ENCODE results near the gene NFATC1.

The NFATC1 gene

GRCh38 chr18:79424880-79425568 lies 29.3 kb downstream of the NFATC1 start:
- no peak for DNase-seq

GRCh38 chr18:79425569-79425886 lies 29.8 kb downstream of the NFATC1 start:
- DNase-seq: no peak

DNA sequence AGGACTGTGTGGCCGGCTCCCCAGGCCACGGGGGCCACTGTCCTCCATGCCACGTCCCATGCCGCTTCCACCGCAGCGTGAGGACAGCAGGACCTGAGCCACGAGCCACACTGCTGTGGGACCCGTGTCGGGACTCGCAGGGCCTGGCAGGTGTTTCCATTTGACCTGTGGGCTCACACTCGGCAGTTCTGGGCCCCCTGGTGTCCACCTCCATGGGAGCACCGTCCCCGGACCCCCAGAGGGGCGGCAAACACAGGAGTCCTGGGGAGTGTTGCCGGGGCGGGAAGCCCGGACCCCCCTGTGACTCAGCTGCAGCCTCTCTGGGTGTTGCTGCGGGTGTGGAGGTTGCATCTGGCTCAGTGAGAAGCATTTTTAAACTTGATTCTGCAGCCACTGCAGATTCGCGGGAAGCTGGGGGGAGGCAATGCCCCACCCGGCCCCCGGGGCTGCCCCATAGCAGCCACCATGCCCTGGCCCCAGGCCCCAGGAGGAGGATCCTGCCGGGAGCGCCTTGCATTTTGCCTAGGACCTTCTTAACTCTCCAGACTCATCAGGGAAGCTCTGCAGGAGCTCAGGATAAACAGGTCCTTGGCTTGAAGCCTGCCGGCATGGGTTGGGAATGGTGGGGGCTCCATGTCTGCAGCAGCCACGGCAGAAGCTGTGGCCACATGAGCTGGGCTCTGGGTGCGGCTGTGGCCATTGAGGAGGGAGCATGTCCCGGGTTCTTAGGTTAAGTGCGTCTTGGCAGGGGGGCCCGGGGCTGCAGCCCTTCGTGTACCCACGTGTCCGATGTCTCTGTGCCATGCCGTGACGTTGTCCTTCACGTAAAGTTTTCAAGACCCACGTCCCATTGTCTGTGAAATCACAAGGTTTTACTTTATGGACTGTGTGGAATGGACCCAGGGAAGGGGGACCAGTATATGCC lies 30.9 kb downstream of the NFATC1 start:
- DNase-seq: no peak

DNA sequence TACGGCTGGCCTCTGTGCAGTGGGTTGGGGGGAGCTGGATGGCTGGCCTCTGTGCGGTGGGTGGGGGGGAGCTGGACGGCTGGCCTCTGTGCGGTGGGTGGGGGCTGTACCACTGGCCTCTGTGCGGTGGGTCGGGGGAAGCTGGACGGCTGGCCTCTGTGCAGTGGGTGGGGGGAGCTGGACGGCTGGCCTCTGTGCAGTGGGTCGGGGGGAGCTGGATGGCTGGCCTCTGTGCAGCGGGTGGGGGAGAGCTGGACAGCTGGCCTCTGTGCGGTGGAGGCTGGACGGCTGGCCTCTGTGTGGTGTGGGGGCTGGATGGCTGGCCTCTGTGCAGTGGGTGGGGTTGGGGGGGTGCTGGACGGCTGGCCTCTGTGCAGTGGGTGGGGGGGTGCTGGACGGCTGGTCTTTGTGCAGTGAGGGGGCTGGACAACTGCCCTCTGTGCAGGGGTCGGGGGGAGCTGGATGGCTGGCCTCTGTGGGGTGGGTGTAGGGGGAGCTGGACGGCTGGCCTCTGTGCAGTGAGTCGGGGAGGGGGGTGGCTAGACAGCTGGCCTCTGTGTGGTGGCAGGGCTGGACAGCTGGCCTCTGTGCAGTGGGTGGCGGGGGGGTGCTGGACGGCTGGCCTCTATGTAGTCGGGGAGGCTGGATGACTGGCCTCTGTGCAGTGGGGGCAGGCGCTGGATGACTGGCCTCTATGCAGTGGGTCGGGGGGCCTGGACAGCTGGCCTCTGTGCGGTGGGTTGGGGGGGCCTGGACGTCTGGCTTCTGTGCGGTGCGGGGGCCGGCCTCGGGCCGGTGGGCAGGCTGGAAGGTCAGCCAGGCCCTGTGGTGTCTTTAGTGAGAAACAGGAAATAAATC lies 31.9 kb downstream of the NFATC1 start:
- DNase-seq: no peak

DNA sequence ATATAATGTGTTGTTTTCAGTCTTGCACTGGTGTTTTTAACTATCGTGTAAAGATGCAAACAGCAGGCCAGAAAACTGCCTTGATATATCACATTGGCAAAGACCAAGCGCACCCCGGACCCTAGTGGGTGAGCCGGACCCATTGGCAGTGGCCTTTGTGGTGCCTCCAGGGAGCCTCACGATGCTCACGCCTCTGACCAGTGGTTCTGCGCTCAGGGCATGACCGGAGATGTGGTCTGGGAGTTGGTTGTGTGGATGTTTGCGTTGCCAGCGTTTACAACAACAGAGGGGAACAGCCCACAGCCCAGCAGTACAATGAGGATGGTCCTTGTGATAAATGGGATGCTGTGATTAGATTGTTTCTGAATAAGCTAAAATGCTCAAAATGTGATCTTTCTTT lies 32.6 kb downstream of the NFATC1 start:
- DNase-seq: no peak

DNA sequence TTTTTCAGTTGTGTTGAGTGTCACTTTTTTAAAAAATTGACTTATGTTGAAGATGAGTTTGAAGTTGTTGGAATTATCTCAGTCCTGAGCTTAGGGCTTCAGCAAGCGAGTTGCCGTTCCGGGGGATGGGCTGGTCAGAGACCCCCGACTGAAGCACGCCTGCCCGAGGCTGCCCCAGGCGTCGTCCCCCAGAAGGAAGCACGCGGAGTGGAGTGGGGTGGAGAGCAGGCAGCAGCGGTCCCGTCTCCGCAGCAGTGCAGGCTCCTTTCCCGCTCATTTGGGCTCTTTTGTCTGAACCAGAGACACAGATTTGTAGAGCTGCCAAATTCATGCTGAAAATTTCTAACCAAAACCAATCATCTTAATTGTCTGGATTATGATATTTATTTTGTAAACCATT lies 33.7 kb downstream of the NFATC1 start:
- DNase-seq: no peak

GRCh38 chr18:79429785-79430281 lies 34.1 kb downstream of the NFATC1 start:
- no peak for DNase-seq

DNA sequence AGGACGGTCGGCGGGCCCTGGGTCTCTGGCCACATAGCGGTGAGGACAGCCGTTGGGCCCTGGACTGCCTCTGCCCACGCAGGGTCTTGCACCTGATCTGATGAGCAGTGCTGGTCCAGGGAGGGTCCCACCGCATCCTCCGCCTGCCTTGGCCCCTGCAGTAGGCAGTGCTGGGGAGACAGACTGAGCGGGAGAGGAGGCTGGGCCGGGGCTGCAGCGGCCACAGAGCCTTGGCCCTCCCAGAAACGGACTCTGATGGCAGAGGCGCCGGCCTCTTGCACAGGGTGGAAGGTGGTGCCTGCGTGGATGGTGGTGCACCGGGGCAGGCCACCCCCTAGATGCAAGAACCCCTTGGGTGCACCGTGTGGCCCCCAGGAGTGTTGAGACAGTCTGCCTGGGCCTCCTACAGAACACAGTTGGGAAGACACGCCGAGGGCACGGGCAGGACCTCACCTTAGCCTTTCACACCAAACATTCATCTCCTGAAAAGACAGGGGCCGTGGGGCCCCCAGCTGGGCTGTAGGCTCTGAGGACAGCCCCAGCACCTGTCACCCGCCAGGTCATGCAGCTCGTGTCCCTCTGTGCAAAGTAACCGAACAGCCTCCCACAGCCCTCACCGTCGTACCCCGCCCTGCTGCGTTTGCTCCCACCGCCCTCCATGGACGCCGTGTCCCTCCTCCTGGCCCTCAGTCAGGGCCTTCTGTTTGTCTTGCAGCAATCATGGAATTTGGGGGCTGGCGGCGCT lies 36.8 kb downstream of the NFATC1 start:
- DNase-seq: no peak

DNA sequence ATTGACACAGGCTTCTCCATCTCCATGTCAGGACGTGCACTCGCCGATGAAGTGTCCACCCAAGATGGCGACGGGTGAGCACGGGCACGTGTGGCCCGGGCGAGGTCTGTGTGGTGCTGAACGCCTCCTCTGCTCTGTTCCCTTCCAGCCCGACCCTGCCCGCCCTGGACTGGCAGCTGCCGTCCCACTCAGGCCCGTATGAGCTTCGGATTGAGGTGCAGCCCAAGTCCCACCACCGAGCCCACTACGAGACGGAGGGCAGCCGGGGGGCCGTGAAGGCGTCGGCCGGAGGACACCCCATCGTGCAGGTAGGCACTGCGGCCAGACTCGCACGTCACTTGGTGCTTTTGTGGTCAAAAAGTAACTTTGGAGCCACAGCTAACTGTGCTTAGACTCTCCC lies 37.7 kb downstream of the NFATC1 start:
- no peak for DNase-seq

GRCh38 chr18:79434607-79435401 lies 39.1 kb downstream of the NFATC1 start:
- no peak for DNase-seq

DNA sequence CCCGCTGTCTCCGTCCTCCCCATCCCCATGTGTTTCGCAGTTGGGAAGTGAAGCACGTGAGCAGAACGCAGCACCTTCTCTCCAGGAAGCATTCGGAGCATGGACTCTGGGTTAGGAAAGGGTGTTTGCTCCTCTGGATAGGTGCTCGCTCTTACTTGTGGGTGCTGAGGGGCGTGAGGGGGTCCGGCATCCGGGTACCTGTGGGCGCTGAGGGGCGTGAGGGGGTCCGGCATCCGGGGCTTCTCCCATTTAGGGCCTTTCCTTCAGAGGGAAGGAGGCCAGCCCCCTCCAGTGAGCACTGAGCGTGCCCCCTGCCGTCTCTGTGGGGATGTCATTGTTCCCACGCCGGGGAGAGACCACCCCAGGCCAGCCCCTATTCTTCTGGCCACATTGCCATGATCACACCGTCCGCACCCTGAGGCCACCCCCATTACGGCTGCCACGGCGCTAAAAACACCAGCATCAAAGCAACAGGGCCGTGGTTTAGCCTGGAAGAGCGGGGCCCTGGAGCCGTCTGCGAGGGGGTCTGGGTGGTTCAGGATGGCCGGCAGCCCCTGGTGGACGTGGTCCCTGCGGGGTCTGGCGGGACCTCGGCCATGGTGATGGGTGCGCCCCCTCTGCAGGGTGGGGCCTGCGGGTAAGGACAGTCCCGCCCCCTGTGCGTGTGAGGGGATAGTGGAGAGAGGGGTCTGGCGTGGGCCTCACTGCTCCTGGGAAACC lies 41.0 kb downstream of the NFATC1 start:
- no peak for DNase-seq

- no peak for DNase-seq
Observed at GRCh38 chr18:79438089-79438897, 42.6 kb downstream of the NFATC1 start.

DNA sequence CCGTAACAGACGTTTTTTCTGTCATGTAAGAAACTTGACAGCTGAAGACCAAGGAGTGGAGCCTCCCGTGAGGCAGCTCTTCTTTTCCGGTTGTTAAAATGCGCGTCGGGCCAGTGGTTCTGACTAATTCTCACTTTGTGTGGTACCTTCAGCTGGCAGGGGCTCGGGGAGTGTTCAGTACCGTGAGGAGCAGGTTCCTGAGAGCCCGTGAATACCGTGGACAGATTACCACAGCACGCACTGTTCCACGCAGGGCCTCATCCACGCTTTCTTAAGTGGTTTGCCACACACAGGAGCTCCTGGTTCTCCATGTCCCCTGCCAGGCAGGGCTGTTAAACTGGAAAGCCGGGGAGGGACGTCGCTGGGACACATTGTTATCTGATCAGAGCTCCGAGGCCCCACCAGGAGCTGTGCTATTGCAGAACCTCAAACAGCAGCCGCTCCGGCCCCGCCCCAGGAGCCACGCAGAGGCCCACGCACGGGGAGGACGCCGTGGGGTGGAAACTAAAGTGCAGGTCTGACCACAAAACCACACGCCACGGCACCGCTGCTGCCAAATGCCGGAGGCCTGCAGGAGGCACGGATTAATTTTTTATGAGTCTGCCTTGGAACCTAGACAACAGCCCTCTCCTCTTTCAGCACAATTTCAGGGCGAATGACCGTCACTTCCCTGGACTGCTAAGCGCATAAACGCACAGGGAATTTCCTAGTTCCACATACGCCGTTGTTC lies 43.3 kb downstream of the NFATC1 start:
- peak; percentile 23 to 54 for DNase-seq

GRCh38 chr18:79439628-79440023 lies 43.9 kb downstream of the NFATC1 start:
- DNase-seq: no peak

DNA sequence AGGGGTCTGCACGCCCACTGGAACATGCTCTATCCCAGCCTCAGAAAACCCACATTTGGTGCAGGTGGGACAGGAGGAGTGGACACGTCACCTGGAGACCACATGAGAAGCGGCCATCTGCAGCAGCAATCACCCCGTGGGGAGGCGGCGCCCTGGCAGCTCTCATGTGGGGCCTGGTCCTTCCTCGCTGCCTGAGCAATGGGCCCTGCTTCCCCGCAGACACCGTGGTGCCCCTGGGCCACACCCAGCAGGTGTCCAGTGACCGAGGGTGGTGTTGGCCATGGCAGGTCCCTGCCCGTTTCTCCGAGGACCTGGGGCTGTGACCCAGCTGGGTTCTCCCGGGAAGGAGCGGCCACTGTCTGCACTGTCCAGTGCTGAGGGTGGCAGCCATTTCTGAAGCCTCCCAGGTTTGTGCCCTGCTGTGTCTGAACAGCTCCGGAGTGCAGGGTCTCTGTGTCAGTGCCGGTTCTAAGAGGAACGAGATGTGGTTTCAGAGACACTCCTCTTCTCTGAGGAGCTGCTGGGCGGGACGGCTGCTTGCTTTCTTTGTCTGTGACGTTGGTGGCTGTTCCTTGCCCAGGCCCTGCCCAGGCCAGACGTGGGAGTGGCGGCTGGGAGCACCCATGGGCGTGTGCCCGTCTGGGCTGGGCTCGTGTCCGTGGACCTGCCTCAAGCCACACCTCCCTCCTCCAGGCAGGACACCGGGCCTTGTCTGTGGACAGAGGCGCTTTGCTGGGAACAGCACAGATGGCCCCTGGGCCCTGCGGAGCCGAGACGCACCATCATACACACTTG lies 44.8 kb downstream of the NFATC1 start:
- no peak for DNase-seq

- no peak for DNase-seq
Observed at GRCh38 chr18:79441420-79441819, 45.7 kb downstream of the NFATC1 start.

- no peak for DNase-seq
Observed at GRCh38 chr18:79442508-79443221, 46.9 kb downstream of the NFATC1 start.

- DNase-seq: no peak
Observed at GRCh38 chr18:79445221-79445620, 49.5 kb downstream of the NFATC1 start.

All from stimulated activated CD4-positive, alpha-beta T cell treated with anti-CD3 and anti-CD28 coated beads, Interleukin-4, amount 100 ng/mL, for 4 hours (primary cell).